DMS 273 (cell line): Measurements from ENCODE around the gene CHST6.
"Not testable (repeated sequence)": the region's sequence is repeated elsewhere in the genome, so short reads cannot be mapped to it uniquely, and the experiment has no call there.

Source experiments
- DNase-seq: peaks from one replicate; lab custom pipeline; 2025; ENCODE audit not compliant: unreplicated experiment; lab: John Stamatoyannopoulos, UW

CHST6 gene

GRCh38 chr16:75477680-75478473 lies 17.4 kb downstream of the CHST6 start:
- DNase-seq = peak; percentile 44

GRCh38 chr16:75476817-75477216 lies 18.4 kb downstream of the CHST6 start:
- DNase-seq = no peak

- no peak for DNase-seq
Measured at GRCh38 chr16:75475420-75475847, 19.8 kb downstream of the CHST6 start.

- DNase-seq = no peak
Measured at GRCh38 chr16:75472908-75473877, 22.0 kb downstream of the CHST6 start.

GRCh38 chr16:75471723-75472633 lies 23.3 kb downstream of the CHST6 start:
- peak; percentile 81 for DNase-seq

GRCh38 chr16:75466760-75467159 lies 28.5 kb downstream of the CHST6 start:
- DNase-seq = no peak

GRCh38 chr16:75464122-75464918 lies 30.9 kb downstream of the CHST6 start, which contains the start of gene TMEM170A:
Gene TMEM170A (minus strand): TSS chr16:75464689. CDS start chr16:75464600, 89 bp downstream.
- peak; percentile 100 for DNase-seq

- peak; percentile 89 for DNase-seq
Measured at GRCh38 chr16:75463389-75464121, 31.7 kb downstream of the CHST6 start.

GRCh38 chr16:75462806-75463205 lies 32.4 kb downstream of the CHST6 start:
- no peak for DNase-seq

GRCh38 chr16:75461575-75461974 lies 33.7 kb downstream of the CHST6 start:
- peak; percentile 27 for DNase-seq

GRCh38 chr16:75460446-75460845 lies 34.8 kb downstream of the CHST6 start:
- DNase-seq = peak; percentile 27

- no peak for DNase-seq
Measured at GRCh38 chr16:75459691-75460090, 35.5 kb downstream of the CHST6 start.

GRCh38 chr16:75458439-75458838 lies 36.8 kb downstream of the CHST6 start:
- DNase-seq = no peak

- no peak for DNase-seq
Measured at GRCh38 chr16:75458029-75458428, 37.2 kb downstream of the CHST6 start.

- no peak for DNase-seq
Measured at GRCh38 chr16:75457485-75458021, 37.7 kb downstream of the CHST6 start.

GRCh38 chr16:75456971-75457370 lies 38.3 kb downstream of the CHST6 start:
- DNase-seq = no peak

GRCh38 chr16:75456486-75456885 lies 38.8 kb downstream of the CHST6 start:
- not testable (repeated sequence) for DNase-seq

GRCh38 chr16:75455677-75456076 lies 39.6 kb downstream of the CHST6 start:
- DNase-seq = no peak
